A549 (cell line): ENCODE measurements around the gene TTC28. TPM values are rescaled to one million over a fixed set of nuclear protein-coding genes. Genes with fewer than 3 reads are reported as not detected.

Experiments used
- ATAC-seq, 2 experiments: fragments of 200-7000 bp in 1 of 2; fragments of >200 bp in 1 of 2; cut with Nextera tagmentation in 1 of 2; cut with Tn5 transposase in 1 of 2; 3 replicates each; pipeline versions ENCODE4 v1.8.0 to v1.9.1; 2018 to 2020; ENCODE audit warnings: mild to moderate bottlenecking in 1 of 2, moderate library complexity in 1 of 2
- CTCF ChIA-PET: fragments of 300-600 bp; sonication (Branson Sonifier 250); formaldehyde crosslinking; extraction: SDS; loops from one replicate; lab custom pipeline; 2021; ENCODE audit warnings: antibody characterized with exemption, inconsistent platforms; lab: Yijun Ruan, JAX
- POLR2A ChIA-PET: fragments of 350-600 bp; formaldehyde crosslinking; extraction: SDS; loops from one replicate; lab custom pipeline; 2021; ENCODE audit warnings: antibody characterized with exemption, inconsistent platforms; lab: Yijun Ruan, JAX
- DNase-seq, 2 experiments: peaks; one replicate each; pipeline versions ENCODE4 v3.0.0 to v3.0.0-alpha.2; 2011 to 2016; ENCODE audit warnings: low read depth in 1 of 2, low spot score in 1 of 2
- FAIRE-seq: peaks from 2 replicates; lab custom pipeline; 2011; peaks lifted over from hg19 to GRCh38; lab: Jason Lieb, UNC
- H3K27ac ChIP-seq, 2 experiments: fragments of >200 bp; sonication (Bioruptor Twin); formaldehyde crosslinking; 3 replicates each; pipeline ENCODE4 v1.5.1; 2016 to 2017
- H3K4me1 ChIP-seq: fragments of >200 bp; sonication (Bioruptor Twin); formaldehyde crosslinking; 3 replicates; pipeline ENCODE4 v1.6.1; 2016
- H3K4me2 ChIP-seq: fragments of >200 bp; sonication (Bioruptor Twin); formaldehyde crosslinking; 3 replicates; pipeline ENCODE4 v1.6.1; 2016
- H3K4me3 ChIP-seq: fragments of >200 bp; sonication (Bioruptor Twin); formaldehyde crosslinking; 3 replicates; pipeline ENCODE4 v1.5.1; 2016
- H3K9me3 ChIP-seq: fragments of >200 bp; sonication (Bioruptor Twin); formaldehyde crosslinking; 3 replicates; pipeline ENCODE4 v1.6.1; 2016
- BHLHE40 ChIP-seq: IDR thresholded peaks from 2 replicates; pipeline ENCODE4 v1.6.1; 2012; ENCODE audit warnings: low read depth, low read length, inconsistent platforms
- CBX8 ChIP-seq: fragments of 200-600 bp; sonication (generic); IDR thresholded peaks from 2 replicates; pipeline ENCODE4 v1.6.1; 2016
- CHD2 ChIP-seq: fragments of 150-350 bp; IDR thresholded peaks from 2 replicates; pipeline ENCODE4 v1.6.1; 2014; ENCODE audit warnings: low read length; ENCODE audit not compliant: partially characterized antibody
- CTCF ChIP-seq: fragments of >200 bp; sonication (Bioruptor Twin); formaldehyde crosslinking; IDR thresholded peaks from 3 replicates; pipeline ENCODE4 v1.5.1; 2016
- EP300 ChIP-seq, 2 experiments: fragments of >200 bp; sonication (Bioruptor Twin); formaldehyde crosslinking; IDR thresholded peaks; 2 replicates in 1 of 2; 3 replicates in 1 of 2; pipeline ENCODE4 v1.6.1; 2016 to 2017
- ESRRA ChIP-seq: fragments of 150-350 bp; IDR thresholded peaks from 2 replicates; pipeline ENCODE4 v1.6.1; 2014; ENCODE audit warnings: mild to moderate bottlenecking, low read length, borderline replicate concordance
- GATA3 ChIP-seq: IDR thresholded peaks from 2 replicates; pipeline ENCODE4 v1.6.1; 2012; ENCODE audit warnings: borderline replicate concordance
- HOXB13 ChIP-seq: fragments of 250-450 bp; sonication (Bioruptor Pico); IDR thresholded peaks from 2 replicates; pipeline ENCODE4 v1.5.0; 2020; ENCODE audit warnings: low read depth, mild to moderate bottlenecking, moderate library complexity
- HOXB5 ChIP-seq: fragments of 250-450 bp; sonication (Bioruptor Pico); IDR thresholded peaks from 2 replicates; pipeline ENCODE4 v1.5.0; 2020; ENCODE audit warnings: mild to moderate bottlenecking, moderate library complexity
- JUNB ChIP-seq: fragments of >200 bp; sonication (Bioruptor Twin); formaldehyde crosslinking; IDR thresholded peaks from 2 replicates; pipeline ENCODE4 v1.6.1; 2016
- NFE2L2 ChIP-seq: fragments of 150-350 bp; conservative IDR thresholded peaks from 2 replicates; pipeline ENCODE4 v1.6.1; 2014; ENCODE audit warnings: low read length
- NR3C1 ChIP-seq: fragments of >200 bp; sonication (Bioruptor Twin); formaldehyde crosslinking; IDR thresholded peaks from 3 replicates; pipeline ENCODE4 v1.6.1; 2017
- RAD21 ChIP-seq, 2 experiments: fragments of >200 bp in 1 of 2; sonication (Bioruptor Twin) in 1 of 2; formaldehyde crosslinking in 1 of 2; IDR thresholded peaks in 1 of 2; conservative IDR thresholded peaks in 1 of 2; 2 replicates in 1 of 2; 3 replicates in 1 of 2; pipeline ENCODE4 v1.6.1; 2012 to 2018; ENCODE audit warnings: inconsistent platforms in 1 of 2
- RNF2 ChIP-seq: fragments of 200-600 bp; sonication (generic); IDR thresholded peaks from 2 replicates; pipeline ENCODE4 v1.6.1; 2016; ENCODE audit warnings: low read depth, mild to moderate bottlenecking, antibody characterized with exemption, moderate library complexity, borderline replicate concordance
- SREBF2 ChIP-seq: fragments of 450-650 bp; IDR thresholded peaks from 2 replicates; pipeline ENCODE4 v1.6.1; 2014; ENCODE audit warnings: mild to moderate bottlenecking, moderate library complexity
- TFCP2L1 ChIP-seq: fragments of 250-450 bp; sonication (Bioruptor Pico); IDR thresholded peaks from 2 replicates; pipeline ENCODE4 v1.5.0; 2021; ENCODE audit warnings: mild to moderate bottlenecking
- ZFP36 ChIP-seq: fragments of 450-650 bp; IDR thresholded peaks from 2 replicates; pipeline ENCODE4 v1.6.1; 2014; ENCODE audit warnings: borderline replicate concordance; ENCODE audit not compliant: partially characterized antibody
- whole genome bisulfite sequencing: methylation state at CpG from one replicate; pipeline ENCODE4 v1.1.6; 2017; ENCODE audit errors: missing lambda C conversion rate; 5-methylcytosine and 5-hydroxymethylcytosine counted together
- polyA plus RNA-seq, 4 experiments: library from polyadenylated mRNA; depleted of rRNA in 3 of 4; stranded (reverse); fragments of >200 nt; fragmentation: RNase III in 1 of 4; extraction: RNeasy Plus Mini Kit Qiagen cat#74134 plus additional on column Dnase treatment in 1 of 4; gene quantifications; 2 replicates in 3 of 4; 3 replicates in 1 of 4; pipeline ENCODE4 v1.2.3, GENCODE V29; 2011 to 2017

Gene TTC28
- polyA plus RNA-seq, 2 of the 4 experiments (the other 2 are of a cell fraction) = 2.6 to 3.8 TPM

DNA sequence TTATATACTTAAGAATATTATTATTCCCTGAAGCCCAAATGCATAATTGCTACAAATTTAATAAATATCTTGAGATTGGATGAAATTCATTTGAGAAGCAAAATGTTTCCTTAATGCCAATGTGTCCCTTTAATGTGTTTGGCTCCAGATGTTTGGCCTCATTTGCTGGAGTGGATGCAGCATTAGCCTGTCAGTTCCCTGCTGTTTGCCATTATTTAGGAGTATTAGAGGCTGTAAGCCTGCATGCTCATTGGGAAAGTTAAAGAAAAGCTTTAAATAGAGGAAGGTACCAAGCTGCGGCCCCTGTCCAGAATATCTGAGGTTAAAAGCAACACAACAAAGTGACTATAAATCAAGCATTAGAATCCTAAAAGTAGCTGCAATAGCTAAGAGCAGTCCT, 705.8 kb downstream of the TTC28 start (continued):
- TF ChIP-seq CTCF (no peak), JUNB (no peak)

DNA sequence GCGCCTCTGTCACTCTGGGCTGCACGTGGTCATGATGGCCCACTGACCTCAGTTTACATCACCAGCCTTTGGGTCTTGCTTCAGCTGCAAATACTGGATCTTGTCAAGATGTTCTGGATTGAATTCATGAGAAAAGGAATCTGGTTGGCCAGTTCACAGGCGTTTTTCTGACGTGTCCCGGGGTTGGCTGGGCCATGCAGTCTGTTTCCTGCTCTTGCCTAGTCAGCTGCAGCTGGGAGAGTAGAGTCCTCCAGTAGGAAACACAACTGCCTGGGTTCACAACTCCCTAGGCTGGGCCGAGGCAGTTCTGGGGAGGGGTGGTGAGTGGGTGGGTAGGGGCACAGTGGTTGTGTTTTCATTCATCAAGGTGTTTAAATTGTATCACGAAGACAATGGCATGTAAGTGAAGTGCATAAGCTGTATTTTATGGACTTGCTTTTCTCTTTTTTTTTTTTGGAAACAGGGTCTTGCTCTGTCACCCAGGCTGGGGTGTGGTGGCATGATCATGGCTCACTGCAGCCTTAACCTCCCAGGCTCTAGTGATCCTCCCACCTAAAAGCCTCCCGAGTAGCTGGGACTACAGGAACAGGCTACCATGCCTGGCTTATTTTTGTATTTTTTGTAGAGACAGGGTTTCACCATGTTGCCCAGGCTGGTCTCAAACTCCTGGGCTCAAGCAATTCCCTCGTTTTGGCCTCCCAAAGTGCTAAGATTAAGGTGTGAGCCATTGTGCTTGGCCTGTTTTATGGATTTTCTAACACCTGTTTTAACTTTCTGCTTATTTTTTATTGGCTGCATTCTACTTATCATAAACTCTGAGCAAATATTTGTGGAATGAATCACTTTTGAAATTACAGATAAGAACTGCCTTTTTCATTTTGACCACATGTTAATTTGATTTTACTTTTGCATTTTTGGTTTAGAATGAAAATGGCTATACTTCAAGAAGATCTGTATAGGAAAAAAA, 706.6 kb downstream of the TTC28 start:
- POLR2A ChIA-PET = no interaction called here
- 80% methylated on average over 8 of the region's 9 CpGs for WGBS

DNA sequence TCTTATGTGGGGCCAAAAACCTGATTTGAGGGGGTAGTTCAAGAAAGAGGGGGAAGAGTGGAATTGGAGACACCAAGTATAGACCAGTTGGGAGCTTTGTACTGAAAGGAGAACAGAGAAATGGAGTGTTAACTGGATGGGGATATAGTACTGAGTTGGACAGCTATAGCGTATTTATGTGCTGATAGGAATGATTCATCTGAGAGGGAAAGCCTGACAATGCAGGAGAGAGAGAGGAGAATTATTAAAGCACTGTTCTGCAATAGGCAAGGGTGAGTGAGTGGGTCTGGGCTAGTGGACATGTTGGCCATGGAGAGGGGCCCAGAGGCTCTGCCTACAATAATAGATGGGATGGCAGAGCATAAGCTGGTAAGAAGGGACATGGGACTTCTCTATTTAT, 707.7 kb downstream of the TTC28 start:
- no peak for FAIRE-seq
- ATAC-seq = no peak
- POLR2A ChIA-PET = no interaction called here
- no peak for DNase-seq
- no peak overlapping the region for H3K4me2 ChIP-seq
- TF ChIP-seq NFE2L2 = no peak
- TF ChIP-seq RNF2 = no peak
- TF ChIP-seq ESRRA = no peak
- TF ChIP-seq CHD2 = no peak
- no peak for TF ChIP-seq HOXB5
- TF ChIP-seq NR3C1 = no peak
- no peak for TF ChIP-seq RAD21 (conservative IDR thresholded peaks at IDR 0.05 in 1 of 2, IDR thresholded peaks at IDR 0.05 in 1 of 2)
- no peak for TF ChIP-seq CBX8
- TF ChIP-seq SREBF2 = no peak
- TF ChIP-seq ZFP36 = no peak
- TF ChIP-seq HOXB13 (CRISPR knock-in tag) = no peak
- TF ChIP-seq TFCP2L1 (CRISPR knock-in tag) = no peak
- no peak for TF ChIP-seq CTCF
- H3K27ac ChIP-seq = no peak overlapping the region
- 92% methylated on average over 1 of the region's 1 CpG for WGBS
- H3K4me3 ChIP-seq = no peak overlapping the region
- CTCF ChIA-PET = no interaction called here
- no peaks in the 10 kb centered on the region; the same call in 2 of the 3 replicates for H3K9me3 ChIP-seq
- peaks cover 7% of the 10 kb centered on the region; the same call in 1 of the 3 replicates for H3K4me1 ChIP-seq

More for the DNA sequence above, 706.6 kb downstream of the TTC28 start:
- FAIRE-seq = no peak
- no peak for ATAC-seq
- CTCF ChIA-PET = no interaction called here
- Histone ChIP-seq H3K27ac (no peak overlapping the region), H3K4me1 (peaks cover 7% of the 10 kb centered on the region; the same call in 1 of the 3 replicates), H3K9me3 (no peaks in the 10 kb centered on the region; the same call in 2 of the 3 replicates), H3K4me3 (no peak overlapping the region), H3K4me2 (no peak overlapping the region)
- DNase-seq = no peak
- TF ChIP-seq GATA3 (no peak), BHLHE40 (no peak), EP300 (IDR thresholded peaks at IDR 0.05) (no peak)
- TF ChIP-seq, all 56 proteins: peak for 0
